Thyroid gland (tissue), 4 donors: Measurements from ENCODE around the gene FAM180A.
"Not testable (repeated sequence)": the region's sequence is repeated elsewhere in the genome, so short reads cannot be mapped to it uniquely, and the experiment has no call there.

ENCODE experiments used
- CTCF ChIP-seq, 6 experiments: fragments of 200-600 bp in 3 of 6; fragments of 450-650 bp in 3 of 6; sonication (generic) in 3 of 6; IDR thresholded peaks; one replicate each; pipeline ENCODE4 v1.5.1; 2016 to 2019; ENCODE audit warnings: antibody characterized with exemption in 6 of 6, mild to moderate bottlenecking in 2 of 6, inconsistent platforms in 1 of 6, moderate library complexity in 1 of 6
- POLR2A ChIP-seq, 2 donors: fragments of 450-650 bp; IDR thresholded peaks; one replicate each; pipeline ENCODE4 v1.6.1; 2017; ENCODE audit warnings: antibody characterized with exemption in 2 of 2, mild to moderate bottlenecking in 2 of 2, moderate library complexity in 1 of 2

GRCh38 chr7:135775915-135776314, 27.3 kb upstream of the FAM180A start:
- TF ChIP-seq CTCF, POLR2A (IDR thresholded peaks at IDR 0.05): not testable (repeated sequence)
